Measurements from ENCODE around the gene SLC7A8.
"Not testable (repeated sequence)": the region's sequence is repeated elsewhere in the genome, so short reads cannot be mapped to it uniquely, and the experiment has no call there.

DNA sequence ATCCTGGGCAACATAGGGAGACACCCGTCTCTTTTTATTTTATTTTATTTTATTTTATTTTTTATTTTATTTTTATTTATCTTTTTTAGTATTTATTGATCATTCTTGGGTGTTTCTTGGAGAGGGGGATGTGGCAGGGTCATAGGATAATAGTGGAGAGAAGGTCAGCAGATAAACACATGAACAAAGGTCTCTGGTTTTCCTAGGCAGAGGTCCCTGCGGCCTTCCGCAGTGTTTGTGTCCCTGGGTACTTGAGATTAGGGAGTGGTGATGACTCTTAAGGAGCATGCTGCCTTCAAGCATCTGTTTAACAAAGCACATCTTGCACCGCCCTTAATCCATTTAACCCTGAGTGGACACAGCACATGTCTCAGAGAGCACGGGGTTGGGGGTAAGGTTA lies 75.8 kb downstream of the SLC7A8 start:
- not testable (repeated sequence) for TF ChIP-seq POLR2A (IDR thresholded peaks at IDR 0.05; ENCODE audit: low read length); GATA1 (IDR thresholded peaks at IDR 0.05; ENCODE audit: low read depth, low read length)
